CD14-positive monocyte (primary cell): Measurements from ENCODE around the gene PDE8B. TPM values are rescaled to one million over a fixed set of nuclear protein-coding genes. Genes with fewer than 3 reads are reported as not detected.
"Not testable (repeated sequence)": the region's sequence is repeated elsewhere in the genome, so short reads cannot be mapped to it uniquely, and the experiment has no call there.

ENCODE experiments used
- DNase-seq, 3 donors: peaks; one replicate each; pipeline ENCODE4 v3.0.0-alpha.2; 2011 to 2022
- H2AFZ ChIP-seq: 2 replicates; pipeline ENCODE4 v1.6.0; 2012; ENCODE audit warnings: mild to moderate bottlenecking, low read depth, low read length, inconsistent platforms; ENCODE audit not compliant: insufficient read depth, poor library complexity, severe bottlenecking
- H3K27ac ChIP-seq, 2 donors: 1 replicate in 1 of 2; 2 replicates in 1 of 2; pipeline ENCODE4 v1.5.1; 2012 to 2013; ENCODE audit warnings: low read length in 2 of 2, control low read depth in 1 of 2, inconsistent platforms in 1 of 2, low read depth in 1 of 2, mild to moderate bottlenecking in 1 of 2
- H3K27me3 ChIP-seq, 2 donors: one replicate each; pipeline versions ENCODE4 v1.6.0 to v1.6.1; 2011 to 2013; ENCODE audit warnings: low read length in 2 of 2; ENCODE audit not compliant: control insufficient read depth in 2 of 2, insufficient read depth in 2 of 2
- H3K36me3 ChIP-seq, 2 donors: replicated peaks in 1 of 2; 1 replicate in 1 of 2; 2 replicates in 1 of 2; pipeline versions ENCODE4 v1.5.1 to v1.6.1; 2012 to 2013; ENCODE audit warnings: low read length in 2 of 2, control low read depth in 1 of 2, inconsistent platforms in 1 of 2, mild to moderate bottlenecking in 1 of 2; ENCODE audit not compliant: insufficient read depth in 2 of 2, control insufficient read depth in 1 of 2
- H3K4me1 ChIP-seq, 2 donors: 1 replicate in 1 of 2; 2 replicates in 1 of 2; pipeline versions ENCODE4 v1.5.1 to v1.6.1; 2012 to 2013; ENCODE audit warnings: low read length in 2 of 2, control low read depth in 1 of 2, inconsistent platforms in 1 of 2, mild to moderate bottlenecking in 1 of 2, moderate library complexity in 1 of 2; ENCODE audit not compliant: insufficient read depth in 2 of 2, control insufficient read depth in 1 of 2
- H3K4me2 ChIP-seq: replicated peaks from 2 replicates; pipeline ENCODE3; 2012; ENCODE audit warnings: low read length, moderate library complexity, mild to moderate bottlenecking; ENCODE audit not compliant: poor library complexity, severe bottlenecking; ENCODE audit errors: extremely low read depth
- H3K4me3 ChIP-seq, 3 experiments: fragments of 200-600 bp in 1 of 3; sonication (generic) in 1 of 3; replicated peaks in 1 of 3; 1 replicate in 2 of 3; 2 replicates in 1 of 3; pipeline ENCODE4 v1.5.1; 2011 to 2013; ENCODE audit warnings: low read length in 3 of 3, mild to moderate bottlenecking in 3 of 3, control low read depth in 2 of 3, low read depth in 2 of 3, inconsistent platforms in 1 of 3, moderate library complexity in 1 of 3
- H3K79me2 ChIP-seq: 2 replicates; pipeline ENCODE4 v1.6.0; 2012; ENCODE audit warnings: mild to moderate bottlenecking, control low read depth, inconsistent platforms, low read length, moderate library complexity; ENCODE audit not compliant: insufficient read depth
- H3K9ac ChIP-seq: 2 replicates; pipeline ENCODE4 v1.6.0; 2017; ENCODE audit warnings: low read length, mild to moderate bottlenecking; ENCODE audit not compliant: insufficient read depth, poor library complexity, severe bottlenecking
- H3K9me3 ChIP-seq, 2 donors: replicated peaks in 1 of 2; 1 replicate in 1 of 2; 2 replicates in 1 of 2; pipeline versions ENCODE4 v1.5.1 to v1.6.1; 2012 to 2013; ENCODE audit warnings: low read length in 2 of 2, control low read depth in 1 of 2; ENCODE audit not compliant: control insufficient read depth in 1 of 2, insufficient read depth in 1 of 2
- H4K20me1 ChIP-seq: 2 replicates; pipeline ENCODE4 v1.6.0; 2012; ENCODE audit warnings: mild to moderate bottlenecking, low read length, control low read depth, moderate library complexity; ENCODE audit not compliant: insufficient read depth
- H3K27ac Mint-ChIP-seq, 7 donors: one replicate each; pipeline ENCODE4 v1.8.0; 2020; ENCODE audit warnings: mild to moderate bottlenecking in 7 of 7, mixed read lengths in 7 of 7, moderate library complexity in 6 of 7, inconsistent platforms in 2 of 7
- H3K27me3 Mint-ChIP-seq, 3 donors: one replicate each; pipeline ENCODE4 v1.8.0; 2021 to 2022; ENCODE audit warnings: low read depth in 3 of 3, mild to moderate bottlenecking in 3 of 3, mixed read lengths in 3 of 3, moderate library complexity in 3 of 3, inconsistent platforms in 1 of 3
- H3K36me3 Mint-ChIP-seq, 2 donors: one replicate each; pipeline ENCODE4 v1.8.0; 2020; ENCODE audit warnings: mixed read lengths in 2 of 2, inconsistent platforms in 1 of 2, mild to moderate bottlenecking in 1 of 2
- H3K4me1 Mint-ChIP-seq: one replicate; pipeline ENCODE4 v1.8.0; 2020; ENCODE audit warnings: mild to moderate bottlenecking, mixed read lengths
- H3K4me3 Mint-ChIP-seq, 2 donors: one replicate each; pipeline ENCODE4 v1.8.0; 2020; ENCODE audit warnings: mild to moderate bottlenecking in 2 of 2, mixed read lengths in 2 of 2, moderate library complexity in 1 of 2
- H3K9me3 Mint-ChIP-seq, 7 donors: one replicate each; pipeline ENCODE4 v1.8.0; 2020 to 2022; ENCODE audit warnings: mixed read lengths in 7 of 7, mild to moderate bottlenecking in 6 of 7, moderate library complexity in 6 of 7, inconsistent platforms in 2 of 7
- WGBS: methylation state at CpG from one replicate; pipeline ENCODE4 v1.1.5; 2013; ENCODE audit warnings: missing lambda C conversion rate; ENCODE audit not compliant: insufficient coverage; 5-methylcytosine and 5-hydroxymethylcytosine counted together
- intact Hi-C, 2 donors: fragments of 100-400 bp; cut with micrococcal nuclease; formaldehyde crosslinking; loops; one replicate each; pipeline versions ENCODE4 v1.15.0 to v1.15.1; 2023
- polyA plus RNA-seq, 3 donors: library from polyadenylated mRNA; depleted of rRNA in 1 of 3; unstranded in 2 of 3; stranded (reverse) in 1 of 3; fragments of 300-500 nt in 2 of 3; fragments of >200 nt in 1 of 3; fragmentation: Illumina TruSeq in 2 of 3; gene quantifications; 1 replicate in 2 of 3; 2 replicates in 1 of 3; pipeline ENCODE4 v1.2.3, GENCODE V29; 2012 to 2021
- TF ChIP-seq, protein P1 (sequence below): fragments of 200-600 bp; IDR thresholded peaks from one replicate; pipeline ENCODE4 v1.8.0; 2022; ENCODE audit warnings: antibody characterized with exemption, mild to moderate bottlenecking

PDE8B gene
- polyA plus RNA-seq, 3 donors = 0.11 to 0.61 (median 0.29) TPM

- H3K4me1 Mint-ChIP-seq, H2AFZ ChIP-seq, H3K4me3 Mint-ChIP-seq, intact Hi-C loops, H3K36me3 Mint-ChIP-seq, H3K27ac Mint-ChIP-seq, H3K9me3 ChIP-seq, H3K27ac ChIP-seq, H3K4me2 ChIP-seq, DNase-seq, H3K4me3 ChIP-seq, H3K9ac ChIP-seq, H3K79me2 ChIP-seq, H3K36me3 ChIP-seq, H4K20me1 ChIP-seq, H3K27me3 Mint-ChIP-seq, H3K27me3 ChIP-seq, H3K4me1 ChIP-seq: not testable (repeated sequence)
- H3K9me3 Mint-ChIP-seq = peaks cover 2 to 17% (median 6%) of the 10 kb centered on the region in 7 donors
- no CpG with 5 or more reads among the region's 1 CpG for WGBS
Observed at GRCh38 chr5:77386340-77386739, 175.9 kb downstream of the PDE8B start.

GRCh38 chr5:77389746-77390145 lies 179.3 kb downstream of the PDE8B start:
- no peak overlapping the region for H3K4me2 ChIP-seq
- no peak overlapping the region for H2AFZ ChIP-seq
- H3K9me3 Mint-ChIP-seq = peaks cover 2 to 15% (median 6%) of the 10 kb centered on the region in 7 donors
- no CpG with 5 or more reads among the region's 2 CpGs for WGBS
- peaks cover 0 to 5% (median 1%) of the 10 kb centered on the region in 3 donors for H3K27me3 Mint-ChIP-seq
- no peak overlapping the region for H3K4me3 ChIP-seq
- DNase-seq = no peak
- no peaks in the 10 kb centered on the region for H3K36me3 ChIP-seq
- H3K27ac ChIP-seq = no peak overlapping the region
- no peaks in the 10 kb centered on the region for H3K9me3 ChIP-seq
- H3K4me3 Mint-ChIP-seq = no peak overlapping the region
- H3K79me2 ChIP-seq = no peaks in the 10 kb centered on the region
- no peaks in the 10 kb centered on the region for H3K4me1 ChIP-seq
- H3K27ac Mint-ChIP-seq = no peak overlapping the region
- H3K36me3 Mint-ChIP-seq = no peaks in the 10 kb centered on the region
- H3K9ac ChIP-seq = no peak overlapping the region
- no peaks in the 10 kb centered on the region for H3K4me1 Mint-ChIP-seq
- TF ChIP-seq, protein P1, sequence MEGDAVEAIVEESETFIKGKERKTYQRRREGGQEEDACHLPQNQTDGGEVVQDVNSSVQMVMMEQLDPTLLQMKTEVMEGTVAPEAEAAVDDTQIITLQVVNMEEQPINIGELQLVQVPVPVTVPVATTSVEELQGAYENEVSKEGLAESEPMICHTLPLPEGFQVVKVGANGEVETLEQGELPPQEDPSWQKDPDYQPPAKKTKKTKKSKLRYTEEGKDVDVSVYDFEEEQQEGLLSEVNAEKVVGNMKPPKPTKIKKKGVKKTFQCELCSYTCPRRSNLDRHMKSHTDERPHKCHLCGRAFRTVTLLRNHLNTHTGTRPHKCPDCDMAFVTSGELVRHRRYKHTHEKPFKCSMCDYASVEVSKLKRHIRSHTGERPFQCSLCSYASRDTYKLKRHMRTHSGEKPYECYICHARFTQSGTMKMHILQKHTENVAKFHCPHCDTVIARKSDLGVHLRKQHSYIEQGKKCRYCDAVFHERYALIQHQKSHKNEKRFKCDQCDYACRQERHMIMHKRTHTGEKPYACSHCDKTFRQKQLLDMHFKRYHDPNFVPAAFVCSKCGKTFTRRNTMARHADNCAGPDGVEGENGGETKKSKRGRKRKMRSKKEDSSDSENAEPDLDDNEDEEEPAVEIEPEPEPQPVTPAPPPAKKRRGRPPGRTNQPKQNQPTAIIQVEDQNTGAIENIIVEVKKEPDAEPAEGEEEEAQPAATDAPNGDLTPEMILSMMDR = no peak
- intact Hi-C loops = no loop called here
- H4K20me1 ChIP-seq = no peaks in the 10 kb centered on the region
- no peaks in the 10 kb centered on the region for H3K27me3 ChIP-seq
